GM10266 (cell line): Measurements from ENCODE around the gene POLR3GL.
"Not testable (repeated sequence)": the region's sequence is repeated elsewhere in the genome, so short reads cannot be mapped to it uniquely, and the experiment has no call there.

Experiments used
- DNase-seq: peaks from one replicate; pipeline ENCODE4 v3.0.0; 2012; ENCODE audit errors: extremely low spot score
- TF ChIP-seq, protein P1 (sequence below): IDR thresholded peaks from 2 replicates; pipeline ENCODE4 v1.5.1; 2012; ENCODE audit warnings: mild to moderate bottlenecking, low read depth; ENCODE audit not compliant: control insufficient read depth, insufficient read depth; ENCODE audit errors: missing control alignments

Gene POLR3GL

DNA sequence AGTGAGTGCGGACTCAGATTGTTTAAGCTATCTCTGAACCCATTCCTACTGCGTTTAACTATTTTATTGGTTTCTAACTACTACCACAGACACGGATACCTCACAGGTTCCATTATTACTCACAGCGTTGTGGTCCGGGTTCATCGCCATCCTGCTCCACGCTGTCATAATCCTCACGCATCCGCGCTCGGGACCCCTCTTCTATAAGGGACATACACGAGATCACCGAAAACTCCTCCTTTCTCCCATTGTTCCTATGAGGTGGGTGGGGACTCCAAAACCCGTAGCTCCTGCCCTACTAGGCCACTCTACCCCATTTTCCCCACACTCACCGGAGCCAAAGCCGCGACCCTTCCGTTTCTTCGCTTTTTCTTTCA lies 37.8 kb upstream of the POLR3GL start:
- TF ChIP-seq, protein P1, sequence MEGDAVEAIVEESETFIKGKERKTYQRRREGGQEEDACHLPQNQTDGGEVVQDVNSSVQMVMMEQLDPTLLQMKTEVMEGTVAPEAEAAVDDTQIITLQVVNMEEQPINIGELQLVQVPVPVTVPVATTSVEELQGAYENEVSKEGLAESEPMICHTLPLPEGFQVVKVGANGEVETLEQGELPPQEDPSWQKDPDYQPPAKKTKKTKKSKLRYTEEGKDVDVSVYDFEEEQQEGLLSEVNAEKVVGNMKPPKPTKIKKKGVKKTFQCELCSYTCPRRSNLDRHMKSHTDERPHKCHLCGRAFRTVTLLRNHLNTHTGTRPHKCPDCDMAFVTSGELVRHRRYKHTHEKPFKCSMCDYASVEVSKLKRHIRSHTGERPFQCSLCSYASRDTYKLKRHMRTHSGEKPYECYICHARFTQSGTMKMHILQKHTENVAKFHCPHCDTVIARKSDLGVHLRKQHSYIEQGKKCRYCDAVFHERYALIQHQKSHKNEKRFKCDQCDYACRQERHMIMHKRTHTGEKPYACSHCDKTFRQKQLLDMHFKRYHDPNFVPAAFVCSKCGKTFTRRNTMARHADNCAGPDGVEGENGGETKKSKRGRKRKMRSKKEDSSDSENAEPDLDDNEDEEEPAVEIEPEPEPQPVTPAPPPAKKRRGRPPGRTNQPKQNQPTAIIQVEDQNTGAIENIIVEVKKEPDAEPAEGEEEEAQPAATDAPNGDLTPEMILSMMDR = no peak

DNA sequence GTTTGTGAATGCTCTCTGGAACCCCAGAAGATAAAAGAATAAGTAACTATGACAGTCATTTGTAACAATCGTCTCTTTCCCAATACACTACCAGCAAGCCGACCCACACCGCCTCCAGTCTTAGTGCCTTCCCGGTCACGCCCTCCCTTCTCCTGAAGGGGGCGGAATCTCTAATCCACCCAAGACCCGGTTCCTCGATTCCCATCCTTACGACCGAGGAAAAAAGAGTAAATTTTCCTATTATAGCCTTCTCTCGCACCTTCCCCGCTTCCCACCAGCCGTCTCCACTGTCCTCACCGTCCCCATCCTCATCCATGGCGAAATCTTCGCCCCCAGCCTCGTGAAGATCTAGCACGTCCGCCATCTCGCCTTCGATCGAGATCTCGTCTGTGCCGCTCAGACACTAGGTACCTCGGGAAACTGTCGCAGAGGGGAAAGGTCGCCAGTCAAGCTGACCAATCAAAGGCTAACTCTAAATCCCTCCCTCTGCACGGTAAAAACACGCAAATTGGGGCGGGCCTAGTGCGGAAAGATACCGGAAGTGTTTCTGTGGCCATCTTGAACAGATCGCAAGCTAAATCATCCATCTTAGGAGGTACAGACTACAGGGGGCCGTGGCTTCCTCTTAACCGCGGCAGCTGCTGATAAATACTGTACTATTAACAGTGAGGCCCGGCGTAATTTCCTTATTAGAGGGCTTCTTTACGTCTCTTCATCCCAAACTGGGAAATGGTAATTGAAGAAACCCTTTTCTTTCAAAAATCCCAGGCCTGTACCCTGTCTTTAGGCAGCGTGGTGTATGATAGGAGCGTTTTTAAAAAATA lies 37.2 kb upstream of the POLR3GL start, which contains the start of gene RBM8A:
TSS of gene RBM8A (minus strand) at position 422 of the 824 bp plus-strand sequence. CDS start at position 364, 58 bp downstream.
- TF ChIP-seq, protein P1 = peak; percentile 58
- peak; percentile 87 for DNase-seq

More for the DNA sequence above, 37.8 kb upstream of the POLR3GL start:
- DNase-seq = no peak

DNA sequence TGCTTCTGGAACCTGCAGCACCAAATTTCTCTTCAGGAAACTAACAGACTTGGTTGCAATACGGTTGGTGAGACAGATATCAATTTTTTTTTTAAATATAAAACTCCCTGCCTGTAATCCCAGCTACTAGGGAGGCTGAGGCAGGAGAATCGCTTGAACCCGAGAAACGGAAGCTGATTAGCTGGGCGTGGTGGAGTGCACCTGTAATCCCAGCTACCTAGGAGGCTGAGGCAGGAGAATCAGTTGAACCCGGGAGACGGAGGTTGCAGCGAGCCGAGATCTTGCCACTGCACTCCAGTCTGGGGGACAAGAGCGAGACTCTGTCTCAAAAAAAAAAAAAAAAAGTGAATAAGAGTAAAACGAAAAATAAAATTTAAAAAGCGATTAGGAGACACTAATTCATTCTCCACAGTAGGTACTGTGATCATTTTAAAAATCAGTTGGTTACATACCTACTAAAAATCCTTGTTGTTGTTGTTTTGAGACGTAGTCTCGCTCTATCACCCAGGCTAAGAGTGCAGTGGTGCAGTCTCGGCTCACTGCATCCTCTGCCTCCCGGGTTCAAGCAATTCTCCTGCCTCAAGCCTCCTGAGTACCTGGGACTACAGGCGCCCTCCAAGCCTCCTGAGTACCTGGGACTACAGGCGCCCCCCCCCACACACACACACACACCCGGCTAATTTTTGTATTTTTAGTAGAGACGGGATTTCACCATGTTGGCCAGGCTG lies 36.4 kb upstream of the POLR3GL start:
- no peak for DNase-seq
- TF ChIP-seq, protein P1 = no peak

DNA sequence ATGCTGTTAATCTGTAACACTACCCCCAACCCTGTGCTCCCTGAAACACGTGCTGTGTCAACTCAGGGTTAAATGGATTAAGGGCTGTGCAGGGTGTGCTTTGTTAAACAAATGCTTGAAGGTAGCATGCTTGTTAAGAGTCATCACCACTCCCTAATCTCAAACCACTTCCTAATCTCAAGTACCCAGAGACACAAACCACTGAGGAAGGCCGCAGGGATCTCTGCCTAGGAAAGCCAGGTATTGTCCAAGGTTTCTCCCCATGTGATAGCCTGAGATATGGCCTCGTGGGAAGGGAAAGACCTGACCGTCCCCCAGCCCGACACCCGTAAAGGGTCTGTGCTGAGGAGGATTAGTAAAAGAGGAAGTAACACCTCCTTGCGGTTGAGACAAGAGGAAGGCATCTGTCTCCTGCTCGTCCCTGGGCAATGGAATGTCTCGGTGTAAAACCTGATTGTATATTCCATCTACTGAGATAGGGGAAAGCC lies 31.9 kb upstream of the POLR3GL start:
- not testable (repeated sequence) for DNase-seq

DNA sequence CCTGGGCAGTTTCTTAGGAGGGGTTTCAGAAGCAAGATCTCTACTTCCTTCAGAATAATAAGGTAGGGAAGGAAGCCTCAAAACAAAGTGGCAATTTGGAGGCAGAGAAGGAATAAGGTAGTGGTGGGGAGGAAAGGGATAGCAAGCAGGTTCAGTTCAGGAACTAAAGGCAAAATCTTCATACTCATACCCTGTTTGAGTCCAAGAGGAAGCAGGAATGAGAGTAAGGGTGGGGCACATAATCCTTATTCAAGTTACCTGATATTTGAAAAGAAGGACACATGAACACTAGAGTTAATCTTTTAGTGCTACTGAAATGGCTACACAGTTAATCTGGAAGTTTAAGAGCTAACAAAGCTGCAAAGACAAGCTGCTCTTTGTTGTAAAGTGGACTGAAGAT lies 28.8 kb upstream of the POLR3GL start:
- TF ChIP-seq, protein P1 = no peak
- DNase-seq = no peak

DNA sequence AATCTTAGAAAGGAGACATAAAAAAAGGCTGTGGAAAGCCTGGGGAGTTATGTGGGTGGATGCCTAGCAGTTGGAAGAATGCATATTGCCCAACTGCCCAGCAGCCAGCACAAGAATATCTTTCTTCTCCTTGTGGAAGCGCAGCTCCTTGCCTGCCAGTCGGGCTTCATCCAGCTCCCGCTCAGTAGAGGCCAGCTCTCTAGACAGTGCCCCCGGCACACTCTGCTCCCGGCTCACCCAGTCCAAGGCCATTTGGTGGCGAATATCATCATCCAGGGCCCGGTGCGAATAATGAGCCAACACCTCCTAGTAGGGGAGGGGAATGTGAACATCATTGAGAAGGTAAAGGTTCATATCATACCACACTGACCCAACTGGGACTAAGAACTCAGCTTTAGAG lies 28.2 kb upstream of the POLR3GL start:
- TF ChIP-seq, protein P1 = no peak
- DNase-seq = no peak

DNA sequence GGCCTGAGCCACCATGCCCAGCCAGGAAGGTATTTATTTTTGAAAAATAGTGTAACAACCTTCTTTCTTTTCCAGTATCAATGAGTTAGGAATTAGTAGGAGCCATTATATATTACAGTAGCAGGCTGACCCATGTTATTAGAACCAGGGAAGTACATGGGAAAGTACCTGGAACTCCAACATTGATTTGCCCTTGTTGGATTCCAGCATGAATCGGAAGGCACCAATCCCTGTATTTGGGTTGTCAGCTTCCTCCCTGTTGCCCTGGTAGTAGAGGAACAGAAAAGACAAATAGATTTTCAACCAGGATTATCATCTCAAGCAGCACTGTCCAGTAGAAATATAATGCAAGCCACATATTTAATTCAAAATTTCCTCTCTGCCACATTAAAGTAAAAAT lies 27.1 kb upstream of the POLR3GL start:
- TF ChIP-seq, protein P1 = no peak

More for the DNA sequence above, 27.1 kb upstream of the POLR3GL start:
- DNase-seq = no peak
